ENCODE measurements around the gene COL19A1.
"Not testable (repeated sequence)": the region's sequence is repeated elsewhere in the genome, so short reads cannot be mapped to it uniquely, and the experiment has no call there.

Gene COL19A1

DNA sequence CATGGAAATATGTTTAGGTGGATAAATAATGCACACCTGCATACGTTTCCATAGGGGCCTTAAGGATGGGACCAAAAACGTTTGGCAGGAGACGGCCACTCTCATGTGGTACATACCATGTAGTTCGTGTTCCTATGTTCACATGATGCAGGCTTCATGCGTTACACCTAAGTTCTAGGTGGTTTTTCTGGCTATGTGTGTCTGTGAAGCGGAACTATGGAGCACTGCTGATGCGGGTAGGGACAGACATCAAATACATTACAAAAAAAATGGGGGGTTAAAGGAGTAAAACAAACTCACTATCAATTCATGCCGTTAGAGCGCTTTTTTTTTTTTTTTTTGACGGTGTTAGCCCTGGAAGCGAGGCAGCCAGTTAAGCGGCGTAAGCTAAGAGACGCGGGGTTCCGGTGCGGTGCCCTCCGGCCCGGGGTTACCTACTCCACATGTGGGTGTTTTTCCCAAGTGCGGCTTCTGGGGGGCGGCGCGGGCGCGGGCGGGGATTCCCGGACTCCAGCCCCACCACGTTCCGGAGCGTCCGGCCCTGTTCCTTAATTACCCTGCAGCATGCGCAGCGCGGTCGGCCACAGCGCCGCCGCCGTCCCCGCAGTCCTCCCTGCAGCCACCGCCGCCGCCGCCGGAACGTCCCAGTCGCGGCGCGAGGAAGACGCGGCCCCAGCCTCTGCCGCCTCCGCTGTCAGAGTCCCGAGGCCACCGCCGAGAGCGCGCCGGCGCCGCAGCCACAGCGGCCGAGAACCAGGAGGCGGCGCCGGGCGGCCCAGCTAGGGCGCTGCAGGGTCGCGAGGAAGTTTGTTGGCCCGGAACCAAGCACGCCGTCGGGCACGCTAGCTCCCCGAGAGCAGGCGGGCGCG, 648 bp downstream of the COL19A1 start:
- in situ Hi-C loops (cut with MboI; ENCODE audit: low sequenced_read_pairs) = no loop called here

DNA sequence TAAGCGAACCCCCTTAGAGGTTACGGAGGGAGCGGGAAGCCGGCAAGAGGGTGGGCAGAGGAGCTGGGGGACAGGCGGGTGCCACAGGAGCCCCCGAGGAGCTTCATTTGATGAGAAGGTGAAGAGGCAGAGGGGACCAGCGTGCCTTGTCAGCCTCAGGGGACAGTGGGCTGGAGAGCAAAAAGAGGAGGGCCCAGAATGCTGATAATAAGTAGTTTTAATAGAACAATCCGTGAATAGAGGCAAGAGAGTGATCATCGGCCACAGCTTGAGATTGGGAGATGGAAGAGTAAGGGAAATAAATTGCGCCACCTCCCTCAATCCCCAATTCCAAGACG, 1.3 kb downstream of the COL19A1 start:
- in situ Hi-C loops (cut with MboI; ENCODE audit: low sequenced_read_pairs) = no loop called here

DNA sequence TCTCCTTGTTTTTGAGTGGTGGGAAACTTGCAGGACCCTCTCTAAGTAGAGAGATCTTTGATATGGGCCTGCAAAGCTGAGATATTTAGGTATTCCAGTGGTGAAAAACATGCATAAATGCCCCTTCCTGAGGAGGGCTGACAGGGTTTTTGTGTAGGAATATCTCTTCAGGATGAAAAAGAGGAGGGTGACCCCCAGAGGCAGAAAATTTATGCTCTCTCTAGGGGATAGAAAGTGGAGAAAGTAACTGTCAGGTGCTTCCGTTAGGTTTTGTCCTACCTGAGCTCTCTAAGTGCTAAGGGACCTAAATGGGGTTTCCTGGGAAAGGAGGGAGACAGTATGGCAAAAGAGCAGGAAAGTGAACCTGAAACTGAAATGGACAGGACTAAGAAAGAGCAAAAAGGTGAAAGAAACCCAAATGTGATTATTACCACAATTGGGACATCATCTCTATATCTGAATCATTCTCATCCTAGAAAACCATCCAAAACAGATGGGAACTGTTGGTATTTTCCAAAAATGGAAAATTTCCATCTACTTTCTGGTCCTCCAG, 2.0 kb downstream of the COL19A1 start:
- in situ Hi-C loops (cut with MboI; ENCODE audit: low sequenced_read_pairs) = no loop called here

- in situ Hi-C loops (cut with MboI; ENCODE audit: low sequenced_read_pairs) = no loop called here
Observed at GRCh38 chr6:69868961-69869360, 2.6 kb downstream of the COL19A1 start.

DNA sequence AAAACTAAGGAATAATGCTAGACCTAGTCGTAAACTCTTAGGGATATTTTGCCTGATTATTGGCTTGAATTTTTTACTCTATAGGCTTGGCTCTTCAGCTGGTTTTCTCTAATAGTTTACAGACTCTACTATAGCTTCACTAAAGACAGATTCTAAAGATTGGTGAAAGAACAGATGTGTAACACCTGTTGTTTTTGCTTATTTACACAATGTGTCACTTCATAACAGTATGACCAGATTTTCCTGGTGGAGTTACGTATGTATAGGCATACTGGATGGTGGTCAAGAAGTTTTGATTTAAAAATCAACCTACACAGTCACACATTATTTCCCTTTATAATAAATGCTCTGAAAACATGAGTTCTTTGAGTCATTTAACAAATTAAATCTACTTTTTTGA, 4.8 kb downstream of the COL19A1 start:
- in situ Hi-C loops (cut with MboI; ENCODE audit: low sequenced_read_pairs) = no loop called here

GRCh38 chr6:69873291-69873690, 6.9 kb downstream of the COL19A1 start:
- in situ Hi-C loops (cut with MboI; ENCODE audit: low sequenced_read_pairs) = no loop called here

DNA sequence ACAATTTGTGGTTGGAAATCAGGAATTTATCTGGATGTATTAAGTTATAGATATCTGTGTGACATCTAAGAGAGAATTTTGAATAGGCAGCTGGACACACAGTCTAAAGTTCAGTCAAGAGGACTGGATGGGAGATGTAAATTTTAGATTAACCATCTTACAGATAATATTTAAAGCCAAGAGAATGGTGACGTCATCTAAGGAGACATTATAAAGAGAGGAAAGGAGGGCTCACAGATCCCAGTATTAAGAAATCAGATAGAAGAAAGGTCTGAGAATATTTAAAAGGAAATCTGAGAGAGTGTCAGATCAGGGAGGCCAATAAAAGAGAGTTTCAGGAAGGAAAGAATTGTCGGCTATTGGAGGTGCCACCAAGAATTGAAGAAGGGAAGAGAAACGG, 9.4 kb downstream of the COL19A1 start:
- in situ Hi-C loops (cut with MboI; ENCODE audit: low sequenced_read_pairs) = no loop called here

GRCh38 chr6:69878795-69879194, 12.4 kb downstream of the COL19A1 start:
- in situ Hi-C loops (cut with MboI; ENCODE audit: low sequenced_read_pairs) = no loop called here

- in situ Hi-C loops (cut with MboI; ENCODE audit: low sequenced_read_pairs) = no loop called here
Observed at GRCh38 chr6:69880601-69881000, 14.2 kb downstream of the COL19A1 start.

DNA sequence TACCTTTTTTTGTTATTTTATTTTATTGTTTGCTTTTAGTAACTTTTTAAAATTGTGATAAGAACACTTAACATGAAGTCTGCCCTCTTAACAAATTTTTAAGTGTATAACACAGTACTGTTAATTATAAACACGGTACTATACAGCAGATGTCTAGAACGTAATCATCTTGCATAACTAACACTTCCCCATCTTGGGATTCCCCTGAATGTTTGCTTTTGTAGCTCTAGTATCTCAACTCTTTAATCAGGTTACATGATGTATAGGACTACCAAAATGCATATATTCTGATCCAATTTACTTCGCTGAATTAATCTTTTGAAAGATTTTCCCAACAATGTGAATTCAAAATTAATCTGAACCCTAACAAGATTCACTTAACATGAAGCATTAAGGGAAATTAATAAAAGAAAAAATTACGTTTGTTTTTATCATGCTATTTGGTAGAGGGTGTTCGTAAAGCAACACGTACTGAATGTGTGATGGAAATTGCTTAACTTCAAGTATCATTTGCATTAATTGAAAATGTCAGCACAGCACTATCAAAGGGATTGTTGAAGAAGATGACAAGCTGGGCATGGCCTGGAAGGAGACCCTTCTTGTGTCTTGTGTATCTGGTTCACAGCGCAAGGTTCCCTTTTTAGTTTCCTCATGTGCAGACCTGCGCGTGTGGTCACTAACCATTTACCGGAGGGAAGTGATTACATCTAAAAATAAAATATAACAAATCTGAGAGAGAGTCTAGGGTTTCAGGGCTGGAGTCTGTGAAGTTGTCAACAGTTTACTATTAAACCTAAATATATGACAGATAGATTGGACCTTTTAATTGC, 15.2 kb downstream of the COL19A1 start:
- in situ Hi-C loops (cut with MboI; ENCODE audit: low sequenced_read_pairs) = no loop called here

GRCh38 chr6:69883551-69883950, 17.2 kb downstream of the COL19A1 start:
- in situ Hi-C loops (cut with MboI; ENCODE audit: low sequenced_read_pairs) = no loop called here

DNA sequence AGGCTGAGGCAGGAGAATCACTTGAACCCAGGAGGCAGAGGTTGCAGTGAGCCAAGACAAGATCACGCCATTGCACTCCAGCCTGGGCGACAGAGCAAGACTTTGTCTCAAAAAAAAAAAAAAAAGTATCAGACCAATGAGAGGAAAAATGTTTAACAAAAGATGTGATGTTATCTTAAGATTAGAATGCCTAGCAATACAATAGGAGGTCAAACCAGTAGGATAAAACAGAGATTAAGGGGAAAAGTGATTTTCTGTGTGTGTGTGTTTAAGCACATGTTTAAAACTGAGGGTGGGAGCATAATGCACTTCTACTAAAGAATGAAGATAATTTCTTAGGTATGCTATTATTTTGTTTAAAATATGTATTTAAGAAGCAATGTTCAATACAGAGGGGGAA, 17.9 kb downstream of the COL19A1 start:
- in situ Hi-C loops (cut with MboI; ENCODE audit: low sequenced_read_pairs) = no loop called here

- in situ Hi-C loops (cut with MboI; ENCODE audit: low sequenced_read_pairs) = no loop called here
Observed at GRCh38 chr6:69887026-69887425, 20.7 kb downstream of the COL19A1 start.

DNA sequence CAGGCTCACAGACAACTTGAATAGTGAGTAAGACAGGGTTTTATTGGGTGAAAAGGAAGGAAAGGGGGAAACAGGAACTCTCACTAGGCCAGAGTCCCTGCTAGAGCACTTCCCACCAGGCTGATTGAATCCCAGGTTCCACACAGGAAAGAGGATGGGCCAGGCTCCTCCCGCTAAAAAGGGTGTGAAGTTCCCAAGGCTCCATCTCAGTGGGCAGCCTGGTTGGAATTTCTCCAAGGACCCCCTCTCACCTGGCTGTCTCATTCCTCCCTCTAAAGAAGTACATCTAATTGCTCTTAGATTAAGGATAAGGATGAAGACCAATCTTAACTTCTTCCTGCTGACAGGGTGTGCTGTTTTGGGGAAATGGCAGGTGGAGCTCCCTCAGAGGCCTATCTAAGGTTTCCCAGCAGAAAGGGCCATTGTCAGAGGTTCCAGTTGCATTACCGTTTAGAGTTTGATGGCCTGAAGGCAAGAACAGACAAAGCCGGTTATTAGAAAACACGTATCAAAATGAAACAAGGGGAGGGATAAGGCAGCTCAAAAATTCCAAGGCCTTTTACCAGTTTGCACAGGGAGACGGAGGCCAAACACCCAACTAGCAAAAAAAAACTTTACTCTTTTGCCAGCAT, 21.5 kb downstream of the COL19A1 start:
- in situ Hi-C loops (cut with MboI; ENCODE audit: low sequenced_read_pairs) = no loop called here

GRCh38 chr6:69888482-69889233, 22.3 kb downstream of the COL19A1 start:
- in situ Hi-C loops (cut with MboI; ENCODE audit: low sequenced_read_pairs) = no loop called here

DNA sequence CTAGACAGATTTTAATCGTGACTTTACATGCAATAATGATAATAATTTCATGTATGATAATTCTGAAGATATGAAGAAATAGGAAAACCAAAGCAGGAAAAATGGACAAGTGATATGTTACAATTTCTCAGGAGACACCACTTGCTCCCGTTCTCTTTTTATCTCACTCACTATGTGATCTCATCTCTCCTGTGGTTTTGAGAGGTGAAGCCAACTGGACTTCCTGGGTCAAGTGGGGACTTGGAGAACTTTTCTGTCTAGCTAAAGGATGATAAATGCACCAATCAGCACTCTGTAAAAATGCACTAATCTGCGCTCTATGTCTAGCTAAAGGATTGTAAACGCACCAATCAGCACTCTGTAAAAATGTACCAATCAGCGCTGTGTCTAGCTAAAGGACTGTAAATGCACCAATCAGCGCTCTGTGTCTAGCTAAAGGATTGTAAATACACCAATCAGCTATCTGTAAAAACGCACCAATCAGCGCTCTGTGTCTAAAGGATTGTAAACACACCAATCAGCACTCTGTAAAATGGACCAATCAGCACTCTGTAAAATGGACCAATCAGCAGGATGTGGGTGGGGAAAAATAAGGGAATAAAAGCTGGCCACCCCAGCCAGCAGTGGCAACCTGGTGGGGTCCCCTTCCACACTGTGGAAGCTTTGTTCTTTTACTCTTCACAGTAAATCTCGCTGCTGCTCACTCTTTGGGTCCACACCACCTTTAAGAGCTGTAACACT, 23.0 kb downstream of the COL19A1 start:
- in situ Hi-C loops (cut with MboI; ENCODE audit: low sequenced_read_pairs) = not testable (repeated sequence)

GRCh38 chr6:69892561-69892960, 26.2 kb downstream of the COL19A1 start:
- in situ Hi-C loops (cut with MboI; ENCODE audit: low sequenced_read_pairs) = not testable (repeated sequence)

- in situ Hi-C loops (cut with MboI; ENCODE audit: low sequenced_read_pairs) = not testable (repeated sequence)
Observed at GRCh38 chr6:69893266-69893665, 26.9 kb downstream of the COL19A1 start.

DNA sequence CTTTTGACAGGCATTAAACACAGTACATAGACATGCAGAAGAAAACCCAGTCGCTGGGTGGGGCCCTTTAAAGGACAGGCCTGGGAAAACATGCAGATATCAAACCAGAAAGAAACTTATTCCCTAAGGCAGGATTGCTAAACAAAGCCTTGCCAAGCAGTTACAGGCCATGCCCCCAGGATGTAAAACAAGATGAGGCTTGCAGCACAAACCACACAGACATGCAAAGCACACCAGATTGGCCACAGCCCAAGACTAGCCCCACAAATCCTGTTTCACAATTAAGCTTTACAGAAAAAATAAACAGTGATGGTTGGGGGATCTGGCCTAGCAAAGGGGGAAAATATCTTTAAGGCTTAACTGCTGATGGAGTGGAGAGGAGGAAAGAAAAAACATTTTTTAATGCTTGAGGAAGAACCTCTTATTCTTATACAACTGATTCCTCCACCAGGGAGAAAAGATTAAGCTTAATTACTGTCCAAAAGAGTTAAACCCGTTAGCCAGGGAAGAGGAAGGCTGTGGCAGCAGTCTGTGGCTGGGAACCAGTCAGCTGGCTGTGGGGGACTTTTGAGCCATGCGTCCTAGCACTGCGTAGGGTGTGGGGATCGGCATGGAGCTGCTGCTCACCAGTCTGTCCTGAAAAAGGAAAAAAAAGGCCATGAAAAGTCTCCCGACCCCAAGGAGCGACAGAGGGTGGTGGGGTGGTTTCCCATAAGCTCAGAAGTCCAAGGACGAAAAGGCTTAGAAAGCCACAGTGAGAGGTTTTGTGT, 28.4 kb downstream of the COL19A1 start:
- in situ Hi-C loops (cut with MboI; ENCODE audit: low sequenced_read_pairs) = no loop called here

Data from HL-60/S4 (cell line).